GM19043 (cell line): ENCODE measurements around the gene STPG4.

ENCODE experiments used
- ATAC-seq: cut with Tn5 transposase; IDR thresholded peaks from one replicate; pipeline ENCODE4 v1.9.1; 2021; ENCODE audit warnings: low read depth; ENCODE audit not compliant: unreplicated experiment

Gene STPG4

DNA sequence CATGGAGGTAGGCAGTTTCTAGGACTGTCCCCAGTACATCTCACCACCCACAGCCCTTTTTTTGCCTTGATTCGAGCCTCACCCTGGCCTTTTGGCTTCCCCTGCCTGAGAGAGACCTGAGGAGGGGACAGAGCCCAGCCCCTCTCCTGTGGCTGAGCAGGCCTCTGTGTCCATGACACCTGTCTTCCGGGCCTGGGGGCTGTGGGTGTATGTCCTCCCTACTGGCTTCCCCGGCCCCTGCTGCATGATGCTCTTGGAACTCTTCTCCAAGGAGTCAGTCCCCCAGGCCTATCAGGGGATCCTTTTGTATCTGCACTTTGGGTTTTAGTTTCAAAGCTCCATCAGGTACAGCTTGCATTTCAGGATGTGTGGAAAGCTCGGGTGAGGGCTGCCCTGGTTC, 80.4 kb downstream of the STPG4 start:
- ATAC-seq = no peak

DNA sequence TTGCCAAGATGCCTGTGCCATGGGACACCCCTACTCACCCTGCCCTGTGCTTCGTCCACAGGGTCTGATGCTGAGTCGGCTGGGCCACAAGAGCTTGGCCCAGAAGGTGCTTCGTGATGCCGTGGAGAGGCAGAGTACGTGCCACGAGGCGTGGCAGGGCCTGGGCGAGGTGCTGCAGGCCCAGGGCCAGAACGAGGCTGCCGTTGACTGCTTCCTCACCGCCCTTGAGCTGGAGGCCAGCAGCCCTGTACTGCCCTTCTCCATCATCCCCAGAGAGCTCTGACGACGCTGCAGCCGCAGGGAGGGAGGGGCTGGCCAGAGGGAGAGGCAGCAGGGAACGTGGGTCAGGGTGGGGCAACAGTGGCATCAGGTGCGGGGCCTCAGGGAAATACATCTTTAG, 81.5 kb downstream of the STPG4 start:
- ATAC-seq = no peak

DNA sequence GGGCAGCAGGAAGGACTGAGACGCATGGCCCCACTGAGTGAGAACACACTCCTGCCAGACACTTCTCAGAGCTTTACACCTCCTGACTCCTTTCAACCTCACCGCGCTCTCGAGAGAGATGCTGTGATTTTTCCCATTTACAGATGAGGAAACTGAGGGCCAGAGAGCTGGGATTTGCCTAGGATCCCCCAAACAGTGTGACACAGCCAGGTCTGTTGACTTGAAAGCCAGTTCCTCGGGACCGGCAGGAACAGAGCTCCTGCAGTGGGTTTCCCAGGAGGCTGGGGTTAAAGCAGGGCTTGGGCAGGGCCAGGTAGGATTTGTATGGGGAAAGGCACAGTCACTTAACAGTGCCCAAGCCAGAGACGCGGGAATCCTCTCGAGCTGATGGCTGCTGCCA, 81.9 kb downstream of the STPG4 start:
- no peak for ATAC-seq

DNA sequence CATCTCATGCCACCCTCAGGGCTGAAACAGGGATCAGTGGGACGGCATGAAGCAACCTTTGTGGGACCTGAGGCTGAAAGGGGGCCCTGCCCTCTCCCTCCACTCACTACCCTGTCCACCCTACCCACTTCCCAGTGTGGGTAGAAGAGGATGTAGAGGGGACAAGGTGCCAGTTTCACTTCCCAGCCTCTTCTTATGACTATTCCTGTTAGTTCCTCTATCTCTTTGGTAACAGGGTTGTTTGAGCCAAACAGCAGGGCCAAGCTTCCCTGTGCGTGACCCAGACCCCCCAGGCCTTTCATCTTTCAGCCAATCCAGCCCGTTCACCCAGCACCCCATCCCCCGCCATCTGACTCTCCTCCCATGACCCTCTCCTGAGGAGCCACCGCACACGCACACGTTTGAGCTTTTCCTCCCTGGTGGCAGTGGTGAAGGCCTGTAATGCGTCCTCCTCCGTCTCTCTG, 82.3 kb downstream of the STPG4 start:
- no peak for ATAC-seq

DNA sequence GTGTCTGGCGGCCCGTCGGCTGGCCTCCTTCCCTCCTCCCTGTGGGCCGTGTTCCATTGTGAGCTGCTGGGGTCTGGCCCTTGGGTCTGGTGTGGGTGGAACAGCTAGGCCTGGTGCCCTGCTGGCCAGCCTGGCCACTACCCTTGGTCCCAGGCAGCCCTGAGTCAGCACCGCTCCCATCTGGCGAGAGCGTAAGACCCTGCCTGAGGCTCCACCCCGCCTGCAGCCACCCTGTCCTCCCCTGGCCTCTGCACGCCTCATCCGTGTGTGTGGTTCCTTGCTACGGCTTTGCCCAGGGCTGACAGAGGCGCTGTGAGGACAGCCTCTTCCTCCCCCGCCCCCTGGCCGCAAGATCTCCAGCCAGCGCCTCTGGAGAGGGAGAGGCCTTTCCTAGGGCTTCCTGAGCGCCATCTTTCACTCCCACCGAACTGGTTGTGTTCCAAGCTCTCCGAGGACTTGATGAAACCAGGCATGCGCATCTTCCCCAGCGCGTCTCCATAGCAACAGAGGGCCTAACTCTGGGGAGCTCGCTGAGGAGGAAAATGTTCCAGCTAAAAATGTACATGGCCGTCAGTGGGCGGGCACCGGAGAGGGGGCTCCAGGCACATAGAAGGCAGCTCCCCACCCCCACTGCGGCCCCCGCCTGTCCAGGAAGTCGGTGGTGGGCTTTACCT, 83.0 kb downstream of the STPG4 start:
- ATAC-seq = no peak

DNA sequence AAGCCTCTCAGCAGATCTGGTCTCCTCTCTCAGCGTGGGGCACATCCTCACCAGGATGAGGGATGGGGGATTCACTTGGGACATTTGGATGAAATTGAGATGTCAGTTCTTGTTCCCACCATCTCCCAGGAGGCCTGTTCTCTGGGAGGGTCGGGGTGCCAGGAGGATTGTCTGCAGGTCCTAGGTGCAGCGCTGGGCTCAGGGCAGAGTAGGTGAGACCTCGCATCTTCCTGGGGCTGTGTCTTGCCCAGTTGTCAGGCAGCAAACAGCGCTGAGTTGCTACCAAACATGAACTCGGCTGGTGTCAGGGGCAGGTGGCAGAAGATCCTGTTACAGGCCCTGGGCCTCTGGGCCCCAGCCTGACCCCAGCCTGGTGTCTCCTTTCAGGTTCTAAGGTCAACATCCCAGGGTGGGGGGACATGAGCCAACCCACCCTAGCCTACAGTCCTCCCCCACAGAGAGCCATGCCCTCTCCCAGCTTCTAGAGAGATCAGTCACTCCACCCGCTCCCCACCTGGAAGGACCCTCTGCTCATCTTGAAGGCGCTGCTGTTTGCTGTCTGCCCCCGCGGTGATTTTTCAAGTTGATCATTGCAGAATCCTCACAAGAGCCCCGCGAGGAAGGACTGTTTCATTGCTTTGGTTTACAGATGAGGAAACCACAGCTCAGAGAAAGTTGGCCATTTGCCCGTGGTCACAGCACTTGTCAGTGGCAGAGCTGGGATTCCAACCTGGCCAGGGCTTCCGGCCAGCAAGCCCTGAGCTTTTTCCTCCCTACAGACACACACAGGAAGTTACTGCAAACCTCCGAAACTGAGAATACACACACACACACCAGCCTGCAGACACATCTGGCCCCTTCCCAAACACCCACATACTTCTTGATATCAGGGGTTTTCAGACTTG, 83.9 kb downstream of the STPG4 start:
- peak; percentile 76 for ATAC-seq

DNA sequence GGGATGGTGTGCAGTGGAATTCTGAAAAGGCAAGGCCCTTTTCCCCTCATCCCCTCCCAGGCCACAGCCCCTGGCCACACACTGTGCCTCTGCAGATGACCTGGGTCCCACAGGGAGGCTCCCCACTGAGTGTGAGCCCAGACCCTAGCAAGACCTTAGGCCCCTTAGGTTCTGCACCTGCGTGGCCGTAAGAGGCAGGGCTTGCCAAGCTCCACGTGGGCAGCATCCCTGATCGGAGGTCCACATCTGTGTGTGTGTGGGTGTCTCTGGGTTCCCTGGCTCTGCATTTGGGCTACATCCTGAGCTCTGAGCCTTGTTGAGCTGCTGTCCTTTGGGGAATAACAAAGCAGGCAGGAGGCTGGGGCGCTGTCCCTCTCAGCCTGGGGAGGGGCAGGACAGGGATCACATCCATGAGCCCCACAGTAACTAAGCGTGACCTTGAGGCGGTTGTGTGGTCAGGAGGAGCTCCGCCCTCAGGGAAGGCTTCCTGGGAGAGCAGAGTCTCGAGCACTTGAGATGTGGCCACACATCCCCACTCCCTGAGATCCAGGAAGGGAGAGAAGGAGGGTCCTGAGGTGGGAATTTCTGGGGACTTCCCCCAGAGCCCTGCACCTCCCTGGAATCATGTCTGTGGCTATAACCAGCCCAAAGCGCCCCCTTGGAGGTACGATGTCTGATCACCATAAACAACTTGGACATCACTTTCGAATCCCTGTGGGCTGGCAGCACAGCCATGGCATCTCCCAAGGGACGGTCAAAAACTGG, 84.8 kb downstream of the STPG4 start:
- no peak for ATAC-seq

DNA sequence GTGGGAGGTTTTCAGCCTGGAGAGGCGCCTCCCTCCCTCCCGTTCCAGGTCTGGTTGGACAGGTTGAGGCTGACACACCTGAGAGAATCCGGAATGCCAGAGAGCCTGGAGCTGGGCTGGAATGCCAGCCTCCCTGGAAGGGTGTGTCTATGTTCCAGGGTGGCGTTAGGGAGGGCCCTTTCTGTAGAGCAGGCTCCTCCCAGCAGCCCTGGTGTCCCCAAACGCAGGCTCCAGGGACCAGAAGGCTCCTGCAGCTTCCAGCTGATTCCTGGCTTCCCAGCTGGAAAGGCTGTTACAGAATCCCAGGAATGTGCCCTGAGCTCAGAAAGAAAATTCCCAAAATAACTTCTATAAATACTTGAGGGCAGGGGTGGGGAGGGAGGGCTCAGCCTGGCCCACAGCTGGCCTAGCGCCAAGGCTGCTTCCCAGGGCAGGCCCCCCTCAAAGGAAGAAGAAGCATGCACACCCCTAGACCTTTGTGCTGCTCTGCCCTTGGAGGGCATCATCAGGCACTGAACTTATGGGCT, 85.4 kb downstream of the STPG4 start:
- ATAC-seq = no peak

DNA sequence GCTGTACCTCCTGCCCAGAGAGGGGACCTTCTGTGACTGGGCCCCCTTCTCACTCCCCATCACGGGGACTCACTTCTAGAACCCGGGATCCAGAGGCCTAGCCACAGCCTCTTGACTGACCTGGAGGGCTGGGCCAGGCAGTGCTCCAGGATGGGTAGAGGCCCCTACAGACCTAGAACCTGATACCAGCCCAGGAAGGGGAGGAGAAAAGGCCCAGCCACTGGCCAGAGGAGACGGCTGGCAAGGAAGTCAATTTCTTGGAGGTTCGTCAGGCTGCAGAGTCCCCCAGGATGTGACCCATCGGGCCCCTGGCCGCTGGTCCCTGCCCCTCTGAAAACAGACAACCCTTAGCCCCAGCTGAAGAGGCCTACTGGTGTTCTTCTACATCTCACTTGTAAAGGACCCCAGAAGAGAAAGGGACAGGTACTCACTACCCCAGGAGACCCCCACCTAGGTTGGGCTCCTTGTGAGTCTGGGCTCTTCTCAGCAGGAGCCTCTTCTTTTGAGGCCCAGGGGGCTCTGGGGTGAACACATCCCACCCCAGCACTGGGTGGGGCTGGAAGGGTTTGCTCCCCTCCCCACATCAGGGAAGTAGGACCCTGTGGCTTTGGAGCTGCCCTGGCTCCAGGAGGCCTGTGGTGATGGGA, 86.0 kb downstream of the STPG4 start:
- no peak for ATAC-seq

DNA sequence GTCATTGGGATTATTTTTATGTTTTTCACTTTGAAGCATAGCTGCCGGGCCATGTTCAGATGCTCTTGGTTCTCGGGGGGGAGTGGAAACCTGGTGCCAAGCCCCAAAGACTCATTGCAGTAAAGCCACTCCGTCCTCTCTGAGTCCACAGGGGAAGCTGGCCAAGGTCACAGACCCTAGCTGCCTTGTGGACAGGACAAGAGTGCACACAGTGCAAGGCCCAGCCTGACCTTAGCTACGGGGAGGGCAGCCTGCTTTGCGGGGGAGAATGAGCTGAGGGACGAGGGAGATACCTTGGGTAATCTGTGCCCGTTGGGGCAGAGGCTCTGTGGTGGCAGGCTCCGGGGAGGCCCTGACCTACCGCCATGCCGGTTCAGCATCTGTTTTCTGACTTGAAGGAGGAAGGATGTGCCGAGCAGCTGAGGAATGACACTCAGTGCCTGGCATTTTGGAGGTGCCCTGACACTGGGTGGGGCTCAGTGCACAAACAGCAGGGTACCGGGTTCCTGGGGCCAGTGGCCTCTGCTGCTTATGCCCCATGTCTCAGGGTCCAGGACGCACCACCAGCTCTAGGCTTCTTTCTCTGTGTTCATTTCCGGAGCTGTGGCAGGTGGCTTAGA, 87.2 kb downstream of the STPG4 start:
- ATAC-seq = no peak

DNA sequence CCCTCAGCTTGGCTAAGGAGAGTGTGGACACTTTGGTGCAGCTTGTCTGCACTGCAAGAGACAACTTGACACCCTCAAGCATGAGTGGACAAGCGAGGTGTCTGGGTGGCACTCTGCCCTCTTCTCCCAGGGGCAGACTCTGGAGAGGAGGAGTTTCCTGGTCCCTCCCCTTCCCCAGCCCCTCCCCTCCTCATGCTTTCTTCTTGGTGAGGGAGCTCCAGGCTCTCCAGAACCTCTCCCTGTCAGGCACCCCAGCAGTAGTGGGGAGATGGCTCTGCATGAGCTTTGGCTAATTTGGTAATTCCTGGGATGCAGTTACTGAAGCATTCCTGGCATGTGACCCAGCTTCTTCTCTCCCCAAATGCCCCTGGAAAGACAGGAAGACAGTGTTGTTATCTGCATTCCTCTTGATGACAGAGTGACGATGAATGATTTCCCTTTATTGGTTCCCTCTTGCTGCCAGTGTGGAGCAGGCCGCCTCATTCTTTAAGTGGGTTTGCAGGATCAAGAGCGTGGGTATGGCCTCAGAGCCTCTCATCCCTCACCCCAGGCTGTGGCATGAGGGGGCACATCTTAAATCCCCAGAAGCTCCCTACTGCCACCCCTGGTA, 89.2 kb downstream of the STPG4 start:
- ATAC-seq = no peak

DNA sequence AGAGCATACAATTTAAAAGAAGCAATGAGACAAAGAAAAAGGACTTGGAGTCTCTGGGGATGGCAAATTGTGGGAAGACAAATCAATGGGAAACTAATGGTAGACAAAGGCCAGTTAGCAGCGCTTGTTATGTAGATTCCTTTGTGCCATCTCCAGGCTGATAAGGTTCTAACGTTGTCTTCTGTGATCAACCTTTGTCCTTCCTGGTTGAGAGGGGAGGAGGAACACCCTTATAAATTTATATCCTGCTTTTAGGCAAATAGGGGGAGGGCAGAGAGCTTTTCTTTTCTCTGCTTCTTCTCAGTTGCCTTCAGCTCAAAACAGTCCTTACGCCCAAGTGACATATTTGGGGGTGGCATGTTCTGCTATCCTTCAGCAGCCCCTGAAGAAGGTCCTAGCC, 89.8 kb downstream of the STPG4 start:
- no peak for ATAC-seq

DNA sequence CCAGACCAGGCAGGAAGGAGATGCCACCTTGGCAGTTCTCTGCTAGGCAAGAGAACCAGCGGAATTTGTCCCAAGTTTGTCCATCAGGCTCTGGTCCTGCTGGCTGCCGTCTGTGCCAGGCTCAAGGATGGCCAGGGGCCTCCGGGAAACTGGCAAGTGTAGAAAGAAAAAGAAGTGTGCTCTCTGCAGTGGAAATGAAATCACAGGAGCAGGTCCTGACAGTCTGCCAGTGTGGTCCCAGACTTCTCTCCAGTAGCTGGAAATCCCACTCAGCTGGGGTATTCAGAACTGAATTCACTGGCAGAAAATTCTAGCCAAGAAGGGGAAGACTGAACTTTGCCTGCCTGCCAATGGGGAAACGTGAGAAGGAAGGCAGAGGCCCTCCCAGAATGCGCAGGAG, 91.0 kb downstream of the STPG4 start:
- ATAC-seq = no peak

DNA sequence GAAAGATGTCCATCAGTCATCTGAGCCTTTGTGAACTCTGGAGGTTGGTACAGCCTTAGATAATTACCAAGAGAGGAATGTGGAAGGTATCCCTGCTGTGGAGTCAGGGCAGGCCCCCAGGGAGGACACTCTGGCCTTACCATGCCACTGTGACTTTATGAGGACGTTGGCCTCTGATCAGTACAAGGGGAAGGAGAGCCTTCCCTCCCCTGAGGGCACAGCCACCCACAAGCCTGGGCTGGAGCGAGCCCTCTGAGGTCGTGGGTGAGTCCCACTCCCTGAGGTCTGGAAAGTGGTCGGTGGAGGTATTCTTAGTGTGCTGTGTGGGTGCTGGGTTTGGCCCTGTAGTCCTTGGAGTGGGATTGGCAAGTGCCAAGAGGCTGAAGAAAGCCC, 91.6 kb downstream of the STPG4 start:
- ATAC-seq = no peak

DNA sequence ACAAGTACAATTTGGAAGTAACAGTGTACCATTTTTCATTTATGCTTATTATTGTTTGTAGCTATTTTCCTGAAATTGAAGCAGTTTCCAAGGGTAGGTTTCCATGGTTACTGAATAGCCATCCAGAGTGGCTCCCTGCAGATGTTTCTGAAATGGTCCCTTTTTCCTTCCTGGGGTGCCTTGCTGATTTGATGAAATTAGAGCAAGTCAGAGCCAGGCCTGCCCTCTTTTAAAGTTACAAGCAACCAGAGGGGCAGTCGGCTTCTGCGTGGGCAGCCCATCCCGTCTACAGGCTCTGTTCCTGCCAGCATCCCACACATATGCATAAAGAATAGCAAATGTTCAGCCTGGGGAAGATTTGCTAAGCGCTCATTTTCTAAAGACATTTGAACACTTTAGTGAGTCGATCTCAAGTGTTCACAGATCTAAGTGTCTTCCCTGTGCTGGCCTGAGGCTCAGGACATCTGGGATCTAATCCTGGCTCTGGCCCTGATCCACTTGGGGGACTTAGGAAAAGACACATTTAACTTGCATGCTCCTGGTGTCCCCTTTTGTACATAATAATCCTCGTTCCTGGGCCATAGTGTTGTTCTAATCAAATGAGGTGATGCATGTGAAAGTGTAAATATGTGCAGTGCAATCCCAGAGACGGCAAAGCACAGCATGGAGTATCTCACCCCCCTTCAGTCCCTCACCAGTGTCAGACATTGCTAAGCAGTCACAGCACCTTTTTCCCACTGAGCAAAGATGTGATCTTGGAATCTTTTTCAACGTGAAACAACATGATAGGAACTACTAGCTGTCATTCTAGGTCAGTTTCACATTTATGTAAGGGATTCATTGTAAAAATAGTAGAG, 92.2 kb downstream of the STPG4 start:
- ATAC-seq = no peak

DNA sequence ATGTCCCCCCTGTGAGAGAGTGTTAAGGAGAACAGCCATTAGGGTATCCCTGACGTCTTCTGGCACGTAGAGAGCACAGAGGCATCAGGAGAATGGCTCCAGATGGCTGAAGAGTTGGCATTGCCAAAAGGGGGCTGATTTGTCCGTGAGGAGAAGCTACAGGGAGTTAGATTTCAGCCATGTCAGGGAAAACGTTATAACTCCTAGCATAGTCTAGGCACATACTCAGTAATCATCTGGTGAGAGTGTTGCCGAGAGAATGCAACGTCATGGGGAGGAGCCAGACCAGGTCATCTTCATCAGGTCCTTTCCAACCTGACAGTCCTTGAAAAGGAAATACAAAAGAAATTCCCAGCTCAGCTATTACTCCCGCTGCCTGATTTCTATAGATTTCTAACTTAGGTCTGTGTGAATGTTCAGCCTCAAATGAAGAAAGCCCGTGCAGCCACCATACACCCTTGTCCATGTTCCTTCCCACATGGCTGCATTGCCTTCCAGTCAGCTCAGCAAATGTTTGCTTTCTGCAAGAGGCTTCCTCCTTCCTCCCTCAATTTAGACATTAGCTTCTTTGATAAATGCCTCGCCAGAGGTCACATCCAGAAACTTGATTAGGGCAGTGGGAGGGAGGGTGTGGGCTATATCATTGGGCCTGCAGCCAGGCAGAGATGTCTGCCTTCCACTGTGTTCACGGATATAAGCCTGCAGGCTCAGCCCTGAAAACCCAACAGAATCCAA, 93.0 kb downstream of the STPG4 start:
- ATAC-seq = no peak

DNA sequence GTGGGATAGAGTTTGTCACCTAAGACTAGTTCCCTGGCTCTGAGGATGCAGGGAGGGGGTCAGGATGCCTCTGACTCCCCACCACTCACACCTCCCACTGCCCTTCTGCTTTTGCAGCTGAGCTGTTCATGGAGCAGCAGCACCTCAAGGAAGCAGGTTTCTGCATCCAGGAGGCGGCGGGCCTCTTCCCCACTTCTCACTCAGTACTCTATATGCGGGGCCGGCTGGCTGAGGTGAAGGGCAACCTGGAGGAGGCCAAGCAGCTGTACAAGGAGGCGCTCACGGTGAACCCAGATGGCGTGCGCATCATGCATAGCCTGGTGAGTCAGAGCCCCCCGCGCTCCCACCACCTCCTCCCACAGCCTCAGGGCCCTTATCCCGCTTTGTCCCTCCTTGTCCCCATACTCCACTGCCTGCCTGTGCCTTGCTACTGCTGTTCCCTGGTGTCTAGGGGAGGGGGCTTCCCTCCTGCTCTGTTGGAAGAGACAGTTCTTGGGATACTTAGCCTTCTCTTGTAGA, 94.4 kb downstream of the STPG4 start:
- ATAC-seq = no peak
